GM18511 (cell line): Measurements from ENCODE around the gene FOLH1.
A peak's percentile ranks its signal among the peaks of the same experiment; 100 is the strongest.
"Not testable (repeated sequence)": the region's sequence is repeated elsewhere in the genome, so short reads cannot be mapped to it uniquely, and the experiment has no call there.

Source experiments
- ATAC-seq: cut with Tn5 transposase; IDR thresholded peaks from one replicate; pipeline ENCODE4 v1.9.1; 2021; ENCODE audit warnings: mild to moderate bottlenecking, moderate library complexity; ENCODE audit not compliant: unreplicated experiment

FOLH1 gene

GRCh38 chr11:49208006-49208721 lies at the start of gene FOLH1:
TSS of gene FOLH1 (minus strand) at chr11:49208602. CDS start at chr11:49208409, 193 bp downstream.
- peak; percentile 54 for ATAC-seq

- not testable (repeated sequence) for ATAC-seq
These were observed 46.7 kb upstream of the FOLH1 start for GRCh38 chr11:49255148-49255547.

- ATAC-seq = not testable (repeated sequence)
These were observed 42.8 kb upstream of the FOLH1 start for GRCh38 chr11:49251212-49251611.

- ATAC-seq = not testable (repeated sequence)
These were observed 42.2 kb upstream of the FOLH1 start for GRCh38 chr11:49250398-49251115.

- not testable (repeated sequence) for ATAC-seq
These were observed 41.0 kb upstream of the FOLH1 start for GRCh38 chr11:49249363-49249762.

- not testable (repeated sequence) for ATAC-seq
These were observed 25.3 kb upstream of the FOLH1 start for GRCh38 chr11:49233685-49234084.

- not testable (repeated sequence) for ATAC-seq
These were observed 24.6 kb upstream of the FOLH1 start for GRCh38 chr11:49233019-49233418.

GRCh38 chr11:49231725-49232124 lies 23.3 kb upstream of the FOLH1 start:
- ATAC-seq = not testable (repeated sequence)

- ATAC-seq = not testable (repeated sequence)
These were observed 22.1 kb upstream of the FOLH1 start for GRCh38 chr11:49230534-49230933.

- not testable (repeated sequence) for ATAC-seq
These were observed 21.6 kb upstream of the FOLH1 start for GRCh38 chr11:49230001-49230400.

- ATAC-seq = not testable (repeated sequence)
These were observed 20.7 kb upstream of the FOLH1 start for GRCh38 chr11:49229136-49229535.

GRCh38 chr11:49225255-49225785 lies 16.9 kb upstream of the FOLH1 start:
- ATAC-seq = not testable (repeated sequence)

GRCh38 chr11:49221112-49221511 lies 12.7 kb upstream of the FOLH1 start:
- no peak for ATAC-seq

- no peak for ATAC-seq
These were observed 4.7 kb upstream of the FOLH1 start for GRCh38 chr11:49213026-49213560.

GRCh38 chr11:49206999-49207398 lies 1.4 kb downstream of the FOLH1 start:
- not testable (repeated sequence) for ATAC-seq

- no peak for ATAC-seq
These were observed 6.0 kb downstream of the FOLH1 start for GRCh38 chr11:49202287-49202976.

- not testable (repeated sequence) for ATAC-seq
These were observed 11.6 kb downstream of the FOLH1 start for GRCh38 chr11:49196775-49197174.

- ATAC-seq = not testable (repeated sequence)
These were observed 12.4 kb downstream of the FOLH1 start for GRCh38 chr11:49196002-49196401.

GRCh38 chr11:49190287-49190686 lies 18.1 kb downstream of the FOLH1 start:
- ATAC-seq = not testable (repeated sequence)

GRCh38 chr11:49186225-49186624 lies 22.2 kb downstream of the FOLH1 start:
- ATAC-seq = not testable (repeated sequence)

- ATAC-seq = not testable (repeated sequence)
These were observed 22.8 kb downstream of the FOLH1 start for GRCh38 chr11:49185597-49185996.
